GM19463 (cell line): Measurements from ENCODE around the gene CENPW.

ENCODE experiments used
- ATAC-seq: cut with Tn5 transposase; IDR thresholded peaks from one replicate; pipeline ENCODE4 v1.9.1; 2021; ENCODE audit warnings: mild to moderate bottlenecking, moderate library complexity; ENCODE audit not compliant: unreplicated experiment

CENPW gene

DNA sequence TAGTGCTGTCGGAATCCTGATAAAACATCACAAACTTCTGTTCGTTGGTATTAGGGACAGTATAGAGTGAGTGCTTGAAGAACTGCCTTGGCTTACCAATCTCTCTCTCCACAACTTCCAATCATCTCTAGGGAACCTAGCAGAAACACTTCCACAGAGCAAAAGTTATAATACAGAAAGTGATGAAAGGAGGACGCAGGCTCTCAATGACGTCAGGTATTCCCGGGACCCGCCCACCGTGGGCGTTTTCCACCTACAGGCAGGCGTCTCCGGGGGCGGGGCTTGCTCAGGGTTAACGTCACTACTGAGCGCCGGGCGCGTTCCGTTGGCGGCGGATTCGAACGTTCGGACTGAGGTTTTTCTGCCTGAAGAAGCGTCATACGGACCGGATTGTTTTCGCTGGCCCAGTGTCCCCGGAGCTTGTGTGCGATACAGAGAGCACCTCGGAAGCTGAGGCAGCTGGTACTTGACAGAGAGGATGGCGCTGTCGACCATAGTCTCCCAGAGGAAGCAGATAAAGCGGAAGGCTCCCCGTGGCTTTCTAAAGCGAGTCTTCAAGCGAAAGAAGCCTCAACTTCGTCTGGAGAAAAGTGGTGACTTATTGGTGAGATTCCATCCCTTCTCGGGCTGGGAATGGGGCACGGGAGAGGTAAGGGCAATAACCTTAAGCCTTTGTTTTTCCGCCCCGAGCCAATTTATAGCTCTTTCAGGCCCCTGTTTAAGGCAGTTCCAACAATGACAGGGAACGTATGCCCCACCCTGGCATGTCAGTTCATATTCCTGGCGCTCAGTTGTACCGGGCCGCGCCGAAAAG, at the start of gene CENPW:
Gene CENPW (plus strand): TSS at position 320 of the 814 bp plus-strand sequence. CDS start 159 bp downstream, at position 479.
- ATAC-seq = peak; percentile 91

DNA sequence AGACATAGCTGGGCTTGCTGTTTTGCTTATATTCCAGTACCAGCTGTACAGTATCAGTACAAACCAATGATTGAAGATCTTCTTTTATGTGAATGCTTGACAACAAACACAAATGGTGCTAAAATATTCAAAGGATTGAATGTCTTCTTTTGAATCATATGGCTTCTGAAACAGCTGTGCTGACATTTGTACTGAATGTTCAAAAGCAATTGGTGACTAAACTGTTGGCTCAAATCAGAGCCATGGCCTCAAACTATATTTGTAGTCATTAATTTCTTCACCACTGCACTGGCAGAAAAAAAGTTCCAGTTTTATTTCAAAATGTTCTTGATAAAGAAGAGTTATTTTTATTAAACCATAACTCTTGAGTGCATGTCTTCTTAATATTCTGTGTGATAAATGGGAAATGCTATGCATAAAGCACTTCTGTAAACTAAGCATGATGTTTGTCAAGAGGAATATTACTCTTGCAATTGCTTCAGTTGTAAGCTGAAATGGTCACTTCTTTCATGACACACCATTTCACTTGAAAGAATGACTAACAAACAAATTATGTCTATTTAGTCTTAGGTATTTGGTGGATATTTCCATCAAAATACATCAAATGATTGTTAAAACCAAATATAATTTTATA, 45.9 kb upstream of the CENPW start:
- no peak for ATAC-seq

DNA sequence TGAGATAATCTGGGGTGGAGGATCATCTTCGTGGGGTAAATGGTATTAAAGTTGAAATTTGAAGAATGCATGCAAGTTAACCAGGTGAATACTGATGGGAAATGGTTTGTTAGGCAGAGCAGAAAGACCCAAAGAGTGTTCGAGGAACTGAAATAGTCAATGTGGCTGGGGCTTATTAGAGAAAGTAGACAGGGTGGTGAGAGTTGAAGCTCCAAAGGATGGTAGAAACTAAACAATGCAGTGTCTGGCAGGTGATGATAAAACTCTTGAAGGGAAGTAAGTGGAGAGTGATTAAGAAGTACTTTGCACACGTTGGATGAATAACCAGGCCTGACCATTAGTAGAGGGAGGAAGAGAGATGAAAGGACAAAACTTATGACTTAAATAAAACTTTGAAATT, 39.8 kb upstream of the CENPW start:
- ATAC-seq = no peak

DNA sequence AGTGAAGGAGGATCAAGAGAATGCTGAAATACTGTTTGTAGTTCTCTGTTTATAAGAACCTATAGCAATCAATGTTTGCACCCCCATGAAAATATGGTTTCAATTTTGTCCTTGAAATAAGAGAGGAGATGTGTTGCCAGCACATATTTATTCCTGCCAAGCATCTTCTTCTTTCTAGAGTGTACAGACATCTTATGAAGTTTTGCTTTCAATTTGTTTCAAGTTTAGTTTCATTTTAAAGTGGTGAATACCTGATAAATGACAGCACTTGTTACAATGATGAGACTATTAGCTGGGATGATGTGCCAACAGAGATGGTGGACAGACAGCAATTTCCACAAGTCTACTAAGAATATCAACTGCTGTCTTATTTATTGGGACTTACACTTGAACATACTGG, 39.2 kb upstream of the CENPW start:
- peak; percentile 68 for ATAC-seq

DNA sequence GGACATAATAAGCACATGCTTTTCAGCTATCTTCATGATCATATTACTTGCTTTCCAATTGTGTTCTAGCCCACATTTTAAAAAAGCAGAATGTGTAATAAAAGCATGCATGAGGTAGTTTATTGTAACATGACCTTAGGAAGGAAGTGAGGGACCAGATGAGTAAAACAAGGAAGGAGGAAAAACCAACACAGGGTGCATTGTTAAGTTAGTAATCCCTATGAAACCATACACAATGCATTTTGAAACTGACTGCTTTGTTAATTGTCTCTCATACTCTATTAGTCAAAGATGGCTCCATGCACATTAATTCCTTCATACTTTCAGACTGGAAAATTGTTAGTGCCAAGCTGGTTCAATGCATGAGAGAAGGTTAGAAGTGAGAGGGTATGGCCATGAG, 37.7 kb upstream of the CENPW start:
- ATAC-seq = no peak

DNA sequence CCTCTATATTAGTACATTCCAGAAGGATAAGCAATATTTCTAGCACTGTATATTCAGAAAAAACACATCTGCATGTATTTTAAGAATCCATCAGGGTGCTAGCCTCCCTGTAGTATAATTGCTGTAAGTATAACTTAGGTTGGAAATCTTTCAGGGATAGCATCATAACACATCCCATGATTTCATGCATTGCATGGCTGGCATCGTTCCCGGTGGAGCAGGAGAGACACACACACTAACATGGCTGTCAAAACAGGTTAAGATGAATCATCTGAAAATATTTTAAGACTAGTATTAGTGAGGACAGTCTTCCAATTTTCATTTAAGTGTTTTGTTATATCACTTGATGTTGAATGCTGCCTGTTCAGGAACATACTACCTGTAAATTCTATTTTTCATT, 32.1 kb upstream of the CENPW start:
- ATAC-seq = no peak

DNA sequence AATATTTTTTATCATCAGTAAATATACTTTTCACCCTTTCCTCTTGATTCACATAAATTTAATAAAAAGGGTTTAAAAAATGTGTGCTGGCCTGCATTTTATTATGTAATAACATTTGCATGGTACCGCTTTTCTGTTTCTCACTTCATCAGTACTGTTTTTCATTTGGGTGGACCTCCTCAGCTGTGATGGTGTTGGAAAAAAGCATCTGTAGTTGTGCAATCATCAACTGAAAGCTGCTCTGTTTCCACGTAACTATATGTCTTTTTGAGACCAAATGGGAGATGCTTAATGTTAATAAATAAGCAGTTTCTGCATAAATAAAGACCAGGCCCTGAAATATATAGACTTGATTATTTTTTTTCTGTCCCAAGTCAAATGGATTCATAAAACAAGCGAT, 31.6 kb upstream of the CENPW start:
- ATAC-seq = no peak

DNA sequence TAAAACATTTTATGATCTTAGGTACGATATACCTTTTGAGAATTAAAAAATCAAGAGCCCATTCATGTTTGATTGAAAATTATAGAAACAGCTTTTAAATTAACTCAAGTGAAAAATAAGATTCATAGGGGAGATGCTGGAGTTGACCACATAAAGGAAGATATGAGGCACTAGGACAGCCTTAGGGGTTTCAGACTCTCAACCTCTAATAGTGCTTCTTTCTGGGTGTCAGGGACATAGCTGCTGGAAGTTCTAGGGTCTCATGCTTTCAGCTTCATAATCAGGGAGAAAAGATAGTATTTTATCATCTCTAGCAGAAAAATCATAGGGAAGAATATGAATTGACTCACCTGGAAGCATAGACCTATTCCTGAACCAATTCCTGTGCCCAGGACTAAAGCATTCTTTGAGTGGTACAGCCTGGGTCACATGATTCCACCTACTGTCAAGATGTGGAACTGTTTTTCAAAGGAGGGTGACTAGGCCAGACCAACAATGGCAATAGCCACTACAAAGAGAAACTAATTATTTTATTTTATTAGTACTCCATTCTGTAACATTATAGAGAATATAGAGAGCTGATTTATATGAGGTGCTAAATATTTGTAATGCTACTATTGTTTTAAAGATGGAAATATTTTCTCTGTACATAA, 27.8 kb upstream of the CENPW start:
- ATAC-seq = peak; percentile 93

DNA sequence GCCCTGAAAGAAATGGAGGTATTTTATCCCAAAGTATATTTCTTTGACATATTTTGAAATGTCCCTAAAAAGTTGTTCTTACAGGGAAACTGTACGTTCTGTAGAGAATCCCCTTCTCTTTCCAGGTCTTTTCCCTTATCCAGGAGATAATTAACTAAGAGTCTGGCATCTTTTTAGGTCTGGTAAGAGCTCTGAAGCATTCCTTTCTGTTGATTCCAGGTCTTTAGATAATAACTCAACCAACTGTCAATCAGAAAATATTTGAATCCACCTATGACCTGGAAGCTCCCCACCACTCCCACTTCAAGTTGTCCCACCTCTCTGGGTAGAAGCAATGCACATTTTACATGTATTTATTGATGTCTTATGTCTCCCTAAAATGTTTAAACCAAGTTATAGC, 26.0 kb upstream of the CENPW start:
- ATAC-seq = no peak

DNA sequence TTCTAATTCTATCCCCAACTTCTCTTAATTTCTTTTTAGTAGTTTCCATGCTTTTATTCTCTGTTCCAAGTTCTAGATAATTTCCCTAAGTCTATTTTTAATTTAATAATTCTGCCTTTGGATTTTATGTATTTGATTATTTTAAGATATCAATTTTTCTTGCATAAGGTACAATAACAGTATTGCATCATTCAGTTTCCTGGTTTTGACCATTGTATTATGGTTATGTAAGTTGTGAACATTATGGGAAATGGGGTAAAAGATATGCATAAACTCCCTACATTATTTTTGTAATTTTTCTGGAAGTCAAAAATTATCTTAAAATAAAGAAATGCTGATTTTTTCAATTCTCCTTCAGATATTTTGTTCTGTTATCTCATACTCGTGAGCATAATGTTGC, 21.1 kb upstream of the CENPW start:
- ATAC-seq = no peak

DNA sequence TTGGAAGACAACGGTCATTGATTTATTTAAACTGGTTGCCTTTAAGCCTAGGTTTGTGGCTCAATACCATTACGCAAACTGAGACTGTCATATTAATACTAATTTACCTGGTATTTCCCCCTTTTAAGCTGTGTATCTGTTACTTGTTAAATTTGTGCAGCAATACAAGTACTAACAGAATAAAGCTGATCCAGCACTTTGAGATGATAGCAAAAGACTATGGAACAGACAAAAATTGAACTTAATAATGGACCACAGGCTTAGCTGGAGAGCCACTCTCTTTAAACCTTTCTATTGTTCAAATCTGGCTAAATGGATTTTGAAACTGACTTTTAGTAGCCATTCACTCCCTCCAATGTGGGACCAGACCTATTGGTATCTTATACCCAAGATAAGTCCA, 6.2 kb upstream of the CENPW start:
- no peak for ATAC-seq

DNA sequence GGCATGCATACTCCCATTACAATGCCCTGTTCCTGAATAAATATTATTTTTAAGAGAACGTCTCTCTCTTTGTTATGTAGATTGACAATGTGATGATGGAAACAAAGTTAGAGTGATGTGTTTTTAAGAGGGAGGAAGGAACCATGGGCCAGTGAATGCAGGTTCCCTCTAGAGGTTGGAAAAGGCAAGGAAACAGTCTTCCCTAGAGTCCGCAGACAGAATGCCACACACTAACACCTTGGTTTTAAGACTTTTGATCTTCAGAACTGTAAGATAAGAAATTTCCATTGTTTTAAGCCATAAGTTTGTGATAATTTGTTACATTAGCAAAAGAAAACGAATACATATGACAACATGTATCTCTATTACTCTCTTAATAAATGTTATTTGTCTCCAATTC, 4.7 kb upstream of the CENPW start:
- ATAC-seq = no peak

DNA sequence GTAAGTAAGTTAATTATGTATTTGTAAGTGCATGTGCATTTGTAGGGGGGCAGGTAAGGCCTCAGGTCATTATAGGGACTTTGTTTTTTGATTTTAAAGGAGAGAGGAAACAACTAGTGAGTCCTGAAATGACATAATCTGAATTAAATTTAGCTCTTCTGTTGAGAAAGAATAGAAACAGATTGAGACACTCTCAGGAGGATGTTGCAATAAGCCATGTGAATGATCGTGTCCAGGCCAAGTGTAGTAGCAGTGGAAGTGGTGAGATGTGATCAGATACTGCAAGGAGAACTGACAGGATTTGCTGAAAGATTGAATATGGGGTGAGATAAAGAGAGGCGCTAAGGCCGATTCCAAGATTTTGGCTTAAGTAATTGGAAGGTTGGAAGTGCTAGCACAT, 2.6 kb upstream of the CENPW start:
- ATAC-seq = no peak

DNA sequence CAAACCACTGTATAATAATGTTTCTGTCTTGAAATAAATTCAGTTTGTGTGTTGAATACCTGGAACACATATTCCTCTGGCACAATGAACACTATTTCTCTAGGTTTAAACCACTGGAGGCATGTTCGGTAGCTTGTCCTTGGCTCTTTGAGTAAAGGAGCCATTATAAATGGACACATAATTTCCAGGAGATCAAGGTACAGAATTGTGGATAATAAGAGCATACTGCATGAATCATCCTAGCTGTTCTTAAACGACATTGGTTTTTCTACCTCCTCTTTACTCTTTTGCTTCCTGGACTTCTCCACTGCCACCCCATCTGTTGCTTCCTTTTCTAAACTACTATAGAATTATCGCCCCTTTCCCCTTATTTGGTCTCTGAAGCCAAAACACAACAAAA, 1.2 kb downstream of the CENPW start:
- ATAC-seq = no peak

DNA sequence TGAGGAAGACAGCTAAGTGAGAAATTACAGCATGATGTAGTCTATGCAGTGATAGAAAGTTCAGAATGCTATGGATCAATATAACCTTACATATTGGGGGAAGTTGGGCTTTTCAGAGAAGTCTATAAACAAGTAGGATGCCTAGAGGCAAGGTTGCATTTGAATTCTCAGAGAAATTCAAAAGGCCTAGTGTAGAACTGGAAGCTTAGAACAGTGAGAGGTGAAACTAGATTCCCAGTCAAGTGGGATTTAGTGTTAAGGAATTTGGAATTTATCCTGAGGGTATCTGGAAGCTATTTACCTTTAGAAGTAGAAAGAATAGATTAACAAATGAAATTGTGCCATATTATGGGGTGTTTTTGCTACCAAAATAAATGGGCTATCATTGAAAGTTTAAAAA, 4.3 kb downstream of the CENPW start:
- ATAC-seq = no peak

DNA sequence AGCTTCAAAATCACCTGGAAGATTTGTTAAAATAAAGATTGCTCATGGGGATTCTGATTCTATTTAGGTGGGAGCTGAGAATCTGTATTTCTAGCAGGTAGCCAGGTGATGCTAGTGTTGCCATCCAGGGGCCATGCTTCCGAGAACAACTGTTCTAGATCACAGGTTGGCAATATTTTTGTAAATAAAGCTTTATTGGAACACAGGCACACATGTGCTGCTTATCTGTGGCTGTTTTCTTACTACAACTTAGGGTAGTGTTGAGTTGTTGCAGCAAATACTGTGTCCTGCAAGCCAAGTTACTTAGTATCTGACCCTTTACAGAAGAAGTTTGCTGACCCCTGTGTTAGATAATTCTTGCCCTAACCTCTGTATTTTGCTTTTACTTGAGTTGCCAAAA, 12.0 kb downstream of the CENPW start:
- no peak for ATAC-seq

DNA sequence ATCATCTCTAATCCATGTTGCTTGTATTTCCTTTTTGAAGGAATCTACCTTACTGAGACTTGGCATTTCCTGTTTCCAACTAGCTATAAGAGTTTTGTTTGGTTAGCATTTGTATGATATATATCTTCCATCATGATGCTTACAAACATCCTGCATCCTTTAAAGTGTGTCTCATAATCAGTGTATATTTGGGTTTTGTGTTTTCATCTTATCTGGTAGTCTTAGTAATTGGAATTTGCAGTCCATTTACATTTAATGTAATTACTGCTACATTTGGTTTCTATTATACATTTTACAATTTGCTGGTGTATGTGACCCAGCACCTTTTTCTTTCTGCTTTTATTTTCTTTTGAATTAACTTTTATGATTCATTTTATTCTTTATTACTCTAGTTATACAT, 12.6 kb downstream of the CENPW start:
- ATAC-seq = no peak

DNA sequence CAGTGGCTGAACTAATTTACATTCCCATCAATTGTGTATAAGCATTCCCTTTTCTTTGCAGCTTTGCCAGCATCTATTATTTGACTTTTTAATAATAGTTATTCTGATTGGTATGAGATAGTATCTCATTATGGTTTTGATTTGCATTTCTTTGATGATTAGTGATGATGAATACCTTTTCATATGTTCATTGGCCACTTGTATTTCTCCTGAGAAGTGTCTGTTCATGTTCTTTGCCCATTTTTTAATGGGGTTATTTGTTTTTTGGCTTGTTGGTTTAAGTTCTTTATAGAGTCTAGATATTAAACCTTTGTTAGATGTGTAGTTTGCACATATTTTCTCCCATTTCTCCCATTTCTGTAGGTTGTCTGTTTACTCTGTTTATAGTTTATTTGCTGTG, 16.6 kb downstream of the CENPW start:
- no peak for ATAC-seq

DNA sequence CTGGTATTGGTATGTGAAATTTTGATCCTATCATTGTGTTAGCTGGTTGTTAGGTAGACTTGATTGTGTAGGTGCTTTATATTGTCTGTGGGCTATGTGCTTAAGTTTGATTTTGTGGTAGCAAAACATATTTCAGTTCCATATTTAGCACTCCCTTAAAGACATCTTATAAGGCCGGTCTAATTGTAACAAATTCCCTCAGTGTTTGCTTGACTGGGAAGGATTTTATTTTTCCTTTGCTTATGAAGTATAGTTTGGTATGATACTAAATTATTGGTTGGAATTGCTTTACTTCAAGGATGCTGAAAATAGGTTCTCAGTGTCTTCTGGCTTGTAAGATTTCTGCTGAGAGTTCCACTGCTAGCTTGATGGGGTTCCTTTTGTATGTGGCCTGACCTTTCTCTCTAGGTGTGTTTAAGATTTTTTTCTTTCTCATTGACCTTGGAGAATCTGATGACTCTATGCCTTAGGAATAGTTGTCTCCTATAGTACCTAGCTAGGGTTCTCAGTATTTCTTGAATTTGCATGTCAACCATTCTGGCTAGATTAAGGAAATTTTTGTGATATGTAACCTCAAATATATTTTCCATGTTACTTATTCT, 20.1 kb downstream of the CENPW start:
- ATAC-seq = no peak

DNA sequence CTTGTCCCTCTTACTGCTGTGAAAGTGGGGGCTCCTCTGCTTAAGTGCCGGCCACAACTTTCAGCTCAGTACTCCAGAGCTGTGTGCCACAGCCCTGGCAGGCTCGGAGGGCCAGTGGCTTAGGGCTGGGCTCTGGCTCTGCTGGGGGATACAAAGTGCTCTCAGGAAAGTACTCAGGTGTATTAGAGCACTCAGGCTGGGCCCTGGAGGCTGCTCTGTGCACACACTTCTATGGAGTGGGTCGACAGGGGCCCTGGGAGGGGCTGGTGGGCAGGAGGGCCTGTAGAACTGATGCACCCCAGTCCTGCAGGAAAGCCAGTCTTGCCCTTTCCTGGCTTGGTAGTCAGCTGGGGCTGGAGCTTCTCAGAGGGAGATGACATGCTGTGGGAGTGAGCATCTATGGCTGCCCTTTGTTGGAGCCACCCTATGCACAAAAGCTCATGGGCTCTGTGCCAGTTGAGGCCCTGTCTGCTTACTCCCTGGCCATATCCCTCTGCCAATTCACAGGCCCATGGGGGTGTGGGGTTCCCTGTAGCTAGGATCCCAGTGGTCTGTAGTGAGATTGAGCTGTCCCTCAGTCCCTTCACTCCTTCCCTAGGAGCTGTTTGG, 22.0 kb downstream of the CENPW start:
- no peak for ATAC-seq

DNA sequence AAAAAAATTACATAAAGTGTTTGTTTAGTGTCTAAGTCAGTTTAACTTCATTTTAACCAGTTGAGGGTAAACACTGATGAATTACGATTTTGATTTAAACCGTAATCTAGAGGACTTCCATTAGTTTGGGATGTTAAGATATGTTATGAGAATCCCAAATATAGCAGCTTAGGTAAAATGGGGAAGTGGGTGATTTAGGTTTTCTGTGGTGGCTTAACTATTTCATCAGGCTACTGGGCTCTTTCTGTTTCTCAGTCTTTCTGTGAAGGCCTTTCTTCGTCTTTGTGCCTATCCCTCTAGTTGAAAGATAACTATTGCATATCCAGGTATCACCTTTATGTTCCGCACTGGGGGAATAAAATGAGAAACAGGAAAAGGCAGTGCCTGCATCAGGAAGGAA, 27.9 kb downstream of the CENPW start:
- ATAC-seq = no peak
